ENCODE measurements around the gene TPPP3. TPM values are rescaled to one million over a fixed set of nuclear protein-coding genes. Genes with fewer than 3 reads are reported as not detected.

TPPP3 gene
- total and polyA plus RNA-seq, 9 of the 15 experiments (the other 6 are each of a cell fraction or from before 2014, with no cell fraction given): 0.13 to 0.50 (median 0.36) TPM; not detected in 2

DNA sequence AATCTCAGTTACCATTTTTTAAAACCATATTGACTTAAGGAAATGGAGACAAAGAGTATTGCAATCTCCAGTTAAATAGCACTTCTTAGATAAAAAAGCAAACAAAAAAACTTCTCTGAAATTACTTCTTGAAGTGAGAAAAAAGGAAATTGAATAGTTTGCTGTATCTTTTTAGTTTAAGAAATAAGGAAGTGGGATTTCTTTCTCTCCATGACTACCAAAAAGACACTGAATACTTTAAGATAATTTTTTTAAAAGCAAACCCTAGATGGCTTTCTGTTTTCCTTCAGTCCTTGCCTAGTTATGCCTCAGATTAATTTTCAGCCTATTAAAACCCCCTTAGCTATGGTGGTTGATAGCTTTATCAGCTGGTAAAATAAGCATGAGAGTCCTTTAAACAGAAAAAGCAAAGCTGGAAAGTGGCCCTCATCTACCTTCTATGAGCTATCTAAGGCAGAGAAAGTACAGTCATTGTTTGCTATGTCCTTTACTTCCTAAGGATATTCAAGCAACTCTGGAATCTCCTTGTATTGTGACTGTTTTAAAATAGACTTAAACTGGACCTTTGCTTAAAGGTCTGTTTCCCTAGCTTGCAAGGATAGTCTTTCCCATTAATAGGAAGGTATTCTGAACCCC lies 28.6 kb downstream of the TPPP3 start:
- ATAC-seq: no peak
- H3K4me1 ChIP-seq (replicated peaks in 1 of 2; ENCODE audit: control insufficient read depth in 2 of 2, insufficient read depth in 2 of 2, low read length in 2 of 2): no peaks in the 10 kb centered on the region

More for the DNA sequence above, 28.6 kb downstream of the TPPP3 start:
- no TSS peak for BruUV-seq (replicated peaks)
- H3K4me3 ChIP-seq: no peak overlapping the region
- no peaks in the 10 kb centered on the region for H4K20me1 ChIP-seq (replicated peaks; ENCODE audit: control insufficient read depth, insufficient read depth, low read length)
- no peak for DNase-seq (ENCODE audit: extremely low read depth in 1 of 4, low spot score in 3 of 4)
- intact Hi-C loops (cut with micrococcal nuclease): loop anchor here (10.0 kb wide), 1 partner anchor 50 kb away; the partner anchor contains the start of gene ZDHHC1
- no peak overlapping the region for H3K4me2 ChIP-seq (ENCODE audit: insufficient read depth, low read length)
- peaks cover 15 to 17% of the 10 kb centered on the region in 2 experiments; a peak in 4 of 5 replicates for H3K27me3 ChIP-seq (ENCODE audit: control insufficient read depth in 2 of 2, insufficient read depth in 2 of 2, low read length in 2 of 2)
- no peaks in the 10 kb centered on the region for H3K79me2 ChIP-seq (ENCODE audit: control insufficient read depth, insufficient read depth, low read length)
- no peaks in the 10 kb centered on the region for H3K9me1 ChIP-seq (ENCODE audit: control insufficient read depth, insufficient read depth, low read length)
- TF ChIP-seq ZNF445 (CRISPR knock-in tag; IDR thresholded peaks at IDR 0.05; ENCODE audit: low read depth) (no peak), MTA1 (IDR thresholded peaks at IDR 0.05; ENCODE audit: borderline replicate concordance) (no peak), ZNF561 (CRISPR knock-in tag; conservative IDR thresholded peaks at IDR 0.05) (no peak)
- TF ChIP-seq, protein P1, sequence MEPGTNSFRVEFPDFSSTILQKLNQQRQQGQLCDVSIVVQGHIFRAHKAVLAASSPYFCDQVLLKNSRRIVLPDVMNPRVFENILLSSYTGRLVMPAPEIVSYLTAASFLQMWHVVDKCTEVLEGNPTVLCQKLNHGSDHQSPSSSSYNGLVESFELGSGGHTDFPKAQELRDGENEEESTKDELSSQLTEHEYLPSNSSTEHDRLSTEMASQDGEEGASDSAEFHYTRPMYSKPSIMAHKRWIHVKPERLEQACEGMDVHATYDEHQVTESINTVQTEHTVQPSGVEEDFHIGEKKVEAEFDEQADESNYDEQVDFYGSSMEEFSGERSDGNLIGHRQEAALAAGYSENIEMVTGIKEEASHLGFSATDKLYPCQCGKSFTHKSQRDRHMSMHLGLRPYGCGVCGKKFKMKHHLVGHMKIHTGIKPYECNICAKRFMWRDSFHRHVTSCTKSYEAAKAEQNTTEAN (CRISPR knock-in tag; IDR thresholded peaks at IDR 0.05): no peak
- TF ChIP-seq, protein P2, sequence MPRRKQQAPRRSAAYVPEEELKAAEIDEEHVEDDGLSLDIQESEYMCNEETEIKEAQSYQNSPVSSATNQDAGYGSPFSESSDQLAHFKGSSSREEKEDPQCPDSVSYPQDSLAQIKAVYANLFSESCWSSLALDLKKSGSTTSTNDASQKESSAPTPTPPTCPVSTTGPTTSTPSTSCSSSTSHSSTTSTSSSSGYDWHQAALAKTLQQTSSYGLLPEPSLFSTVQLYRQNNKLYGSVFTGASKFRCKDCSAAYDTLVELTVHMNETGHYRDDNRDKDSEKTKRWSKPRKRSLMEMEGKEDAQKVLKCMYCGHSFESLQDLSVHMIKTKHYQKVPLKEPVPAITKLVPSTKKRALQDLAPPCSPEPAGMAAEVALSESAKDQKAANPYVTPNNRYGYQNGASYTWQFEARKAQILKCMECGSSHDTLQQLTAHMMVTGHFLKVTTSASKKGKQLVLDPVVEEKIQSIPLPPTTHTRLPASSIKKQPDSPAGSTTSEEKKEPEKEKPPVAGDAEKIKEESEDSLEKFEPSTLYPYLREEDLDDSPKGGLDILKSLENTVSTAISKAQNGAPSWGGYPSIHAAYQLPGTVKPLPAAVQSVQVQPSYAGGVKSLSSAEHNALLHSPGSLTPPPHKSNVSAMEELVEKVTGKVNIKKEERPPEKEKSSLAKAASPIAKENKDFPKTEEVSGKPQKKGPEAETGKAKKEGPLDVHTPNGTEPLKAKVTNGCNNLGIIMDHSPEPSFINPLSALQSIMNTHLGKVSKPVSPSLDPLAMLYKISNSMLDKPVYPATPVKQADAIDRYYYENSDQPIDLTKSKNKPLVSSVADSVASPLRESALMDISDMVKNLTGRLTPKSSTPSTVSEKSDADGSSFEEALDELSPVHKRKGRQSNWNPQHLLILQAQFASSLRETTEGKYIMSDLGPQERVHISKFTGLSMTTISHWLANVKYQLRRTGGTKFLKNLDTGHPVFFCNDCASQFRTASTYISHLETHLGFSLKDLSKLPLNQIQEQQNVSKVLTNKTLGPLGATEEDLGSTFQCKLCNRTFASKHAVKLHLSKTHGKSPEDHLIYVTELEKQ (CRISPR knock-in tag; IDR thresholded peaks at IDR 0.05): no peak
- POLR2A ChIA-PET: interaction anchor here (0.8 kb wide), 1 partner anchor 22 kb away, joined by 4 read pairs; no protein-coding TSS in a partner anchor
- no peak overlapping the region for H2AFZ ChIP-seq (ENCODE audit: low read depth, low read length)
- no peaks in the 10 kb centered on the region for H3K36me3 ChIP-seq (ENCODE audit: control insufficient read depth, insufficient read depth, low read length)
- CTCF ChIA-PET (ENCODE audit: low intra/inter-chr PET ratio): no interaction called here
- H3K9ac ChIP-seq (ENCODE audit: insufficient read depth in 1 of 2, low read depth in 2 of 2, low read length in 2 of 2): no peak overlapping the region
- FAIRE-seq: no peak
- H3K27ac ChIP-seq (ENCODE audit: extremely low read depth, low read depth, low read length): no peak overlapping the region
- H3K9me3 ChIP-seq (replicated peaks; ENCODE audit: control insufficient read depth, insufficient read depth, low read depth, low read length): no peaks in the 10 kb centered on the region
- in situ Hi-C loops (cut with MboI): no loop called here

Data from K562 (cell line).